Hepatocyte (in vitro differentiated cells): ENCODE results near the gene WDR90. TPM values are rescaled to one million over a fixed set of nuclear protein-coding genes. Genes with fewer than 3 reads are reported as not detected.
A peak's percentile ranks its signal among the peaks of the same experiment; 100 is the strongest.

Experiments
- DNase-seq: peaks from one replicate; pipeline ENCODE4 v3.0.0-alpha.2; 2016; ENCODE audit warnings: low spot score
- H2AFZ ChIP-seq: fragments of 200-600 bp; sonication (generic); 2 replicates; pipeline ENCODE4 v1.6.0; 2016; ENCODE audit warnings: antibody characterized with exemption, mild to moderate bottlenecking
- H3K27ac ChIP-seq: fragments of 200-600 bp; sonication (generic); 2 replicates; pipeline ENCODE4 v1.5.1; 2016; ENCODE audit warnings: mild to moderate bottlenecking
- H3K27me3 ChIP-seq: fragments of 200-600 bp; sonication (generic); 2 replicates; pipeline ENCODE4 v1.6.1; 2016
- H3K36me3 ChIP-seq: fragments of 200-600 bp; sonication (generic); replicated peaks from 2 replicates; pipeline ENCODE4 v1.5.1; 2016; ENCODE audit warnings: low read depth; ENCODE audit not compliant: insufficient read depth
- H3K4me1 ChIP-seq: fragments of 200-600 bp; sonication (generic); 2 replicates; pipeline ENCODE4 v1.5.1; 2016; ENCODE audit warnings: mild to moderate bottlenecking, moderate library complexity; ENCODE audit not compliant: insufficient read depth
- H3K4me2 ChIP-seq: fragments of 200-600 bp; sonication (generic); 2 replicates; pipeline ENCODE4 v1.6.0; 2016
- H3K4me3 ChIP-seq: fragments of 200-600 bp; sonication (generic); 2 replicates; pipeline ENCODE4 v1.5.1; 2016; ENCODE audit warnings: mild to moderate bottlenecking
- H3K79me2 ChIP-seq: fragments of 200-600 bp; sonication (generic); 2 replicates; pipeline ENCODE4 v1.6.0; 2017; ENCODE audit warnings: mild to moderate bottlenecking
- H3K9me2 ChIP-seq: fragments of 200-600 bp; sonication (generic); replicated peaks from 2 replicates; pipeline ENCODE4 v1.6.0; 2017; ENCODE audit warnings: mild to moderate bottlenecking; ENCODE audit not compliant: insufficient read depth
- H3K9me3 ChIP-seq: fragments of 200-600 bp; sonication (generic); 2 replicates; pipeline ENCODE4 v1.5.1; 2016; ENCODE audit warnings: low read depth, mild to moderate bottlenecking
- H4K20me1 ChIP-seq: fragments of 200-600 bp; sonication (generic); 2 replicates; pipeline ENCODE4 v1.6.0; 2016; ENCODE audit warnings: mild to moderate bottlenecking; ENCODE audit not compliant: insufficient read depth, poor library complexity, severe bottlenecking
- CTCF ChIP-seq: fragments of 200-600 bp; sonication (generic); IDR thresholded peaks from 2 replicates; pipeline ENCODE4 v1.5.1; 2016; ENCODE audit warnings: antibody characterized with exemption, mild to moderate bottlenecking; ENCODE audit not compliant: poor library complexity
- EZH2 ChIP-seq: fragments of 200-600 bp; sonication (generic); IDR thresholded peaks from 2 replicates; pipeline ENCODE4 v1.6.1; 2016; ENCODE audit warnings: antibody characterized with exemption, mild to moderate bottlenecking, borderline replicate concordance
- EZH2phosphoT487 ChIP-seq: fragments of 200-600 bp; sonication (generic); IDR thresholded peaks from one replicate; pipeline ENCODE4 v1.6.1; 2018; ENCODE audit warnings: antibody characterized with exemption, mild to moderate bottlenecking, low read depth, moderate library complexity; ENCODE audit not compliant: unreplicated experiment, severe bottlenecking
- WGBS: methylation state at CpG from one replicate; pipeline ENCODE4 v1.1.6; 2016; ENCODE audit warnings: low lambda C conversion rate; ENCODE audit errors: missing lambda C conversion rate; 5-methylcytosine and 5-hydroxymethylcytosine counted together
- polyA plus RNA-seq: library from polyadenylated mRNA; unstranded; fragments of >200 nt; fragmentation: Nextera tagmentation; extraction: Ambion mirVana; gene quantifications from 2 replicates; pipeline ENCODE4 v1.2.1, GENCODE V29; 2016
- total RNA-seq: library from RNA; depleted of rRNA; stranded (reverse); fragments of >200 nt; gene quantifications from 2 replicates; pipeline ENCODE4 v1.2.3, GENCODE V29; 2014

The WDR90 gene
- total and polyA plus RNA-seq, 2 experiments from 2014 or later: 14.4 to 25.1 TPM

DNA sequence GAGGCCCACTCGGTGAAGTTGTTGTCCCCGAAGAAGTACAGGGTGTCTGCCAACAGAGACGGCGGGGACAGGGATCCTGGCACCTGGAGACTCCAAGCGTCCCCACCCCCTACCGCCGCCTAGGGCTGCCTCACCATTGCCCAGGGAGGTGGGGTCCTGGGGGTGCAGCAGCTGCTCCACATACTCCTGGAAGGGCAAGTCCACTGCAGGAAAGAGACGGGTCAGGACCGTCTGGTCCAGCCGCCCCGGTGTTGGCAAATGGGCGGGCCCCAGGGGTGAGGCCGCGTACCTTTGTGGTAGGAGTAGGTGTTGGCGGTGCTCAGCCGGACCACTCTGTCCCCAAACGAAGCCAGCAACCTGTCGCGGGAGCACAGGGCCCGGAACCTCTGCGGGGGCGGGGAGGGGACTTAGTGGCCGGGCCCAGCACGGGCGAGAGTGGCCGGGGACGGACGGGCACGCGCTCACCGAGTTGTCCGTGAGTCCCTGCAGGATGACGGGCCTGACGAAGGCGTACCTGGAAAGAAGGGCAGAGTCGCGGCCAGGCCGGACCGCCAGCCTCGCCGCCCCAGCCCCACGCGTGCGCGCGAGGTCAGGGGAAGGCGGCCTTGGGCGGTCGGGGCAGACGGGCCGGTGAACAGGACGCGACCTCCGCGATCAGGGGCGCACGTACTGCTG is 34.4 kb downstream of the WDR90 start:
- DNase-seq: peak; percentile 43
- peak overlapping the region; percentile 57 for H3K4me3 ChIP-seq
- peaks cover 33% of the 10 kb centered on the region for H3K79me2 ChIP-seq
- peaks cover 27% of the 10 kb centered on the region for H4K20me1 ChIP-seq
- H3K4me1 ChIP-seq: peaks cover 32% of the 10 kb centered on the region
- WGBS: 22% methylated on average over 48 of the region's 57 CpGs
- no peaks in the 10 kb centered on the region for H3K27me3 ChIP-seq
- H3K27ac ChIP-seq: peak overlapping the region; percentile 65
- no peaks in the 10 kb centered on the region for H3K36me3 ChIP-seq
- TF ChIP-seq EZH2phosphoT487: no peak
- no peak for TF ChIP-seq EZH2
- TF ChIP-seq CTCF: no peak
- peak overlapping the region; percentile 39 for H2AFZ ChIP-seq
- H3K9me2 ChIP-seq: no peaks in the 10 kb centered on the region
- peak overlapping the region; percentile 98 for H3K4me2 ChIP-seq
- no peaks in the 10 kb centered on the region for H3K9me3 ChIP-seq

GRCh38 chr16:684071-684794 is 35.1 kb downstream of the WDR90 start, which contains the start of gene JMJD8:
Gene JMJD8, minus strand, starts transcription at chr16:684334. Its CDS starts 15 bp downstream, at chr16:684319.
- H3K27ac ChIP-seq: peak within 1 kb of the TSS; percentile 81
- 20% methylated on average over 44 of the region's 91 CpGs for WGBS
- no peaks in the 10 kb centered on the region for H3K36me3 ChIP-seq

GRCh38 chr16:684961-685696 is 36.0 kb downstream of the WDR90 start:
- H2AFZ ChIP-seq: no peak overlapping the region
- H3K9me2 ChIP-seq: no peaks in the 10 kb centered on the region
- H3K27ac ChIP-seq: no peak overlapping the region
- peak overlapping the region; percentile 91 for H3K4me2 ChIP-seq
- peaks cover 27% of the 10 kb centered on the region for H4K20me1 ChIP-seq
- peaks cover 33% of the 10 kb centered on the region for H3K4me1 ChIP-seq
- no peaks in the 10 kb centered on the region for H3K27me3 ChIP-seq
- DNase-seq: no peak
- H3K36me3 ChIP-seq: no peaks in the 10 kb centered on the region
- no peak for TF ChIP-seq EZH2phosphoT487
- TF ChIP-seq EZH2: no peak
- TF ChIP-seq CTCF: no peak
- WGBS: 96% methylated on average over 47 of the region's 61 CpGs
- no peaks in the 10 kb centered on the region for H3K9me3 ChIP-seq
- H3K79me2 ChIP-seq: peaks cover 48% of the 10 kb centered on the region
- no peak overlapping the region for H3K4me3 ChIP-seq

More at GRCh38 chr16:684071-684794, 35.1 kb downstream of the WDR90 start, which contains the start of gene JMJD8:
- Histone ChIP-seq H3K79me2 (peaks cover 40% of the 10 kb centered on the region), H2AFZ (peak within 1 kb of the TSS; percentile 56), H3K4me3 (peak within 1 kb of the TSS; percentile 57), H3K4me1 (peaks cover 31% of the 10 kb centered on the region), H4K20me1 (peaks cover 27% of the 10 kb centered on the region), H3K9me3 (no peaks in the 10 kb centered on the region), H3K9me2 (no peaks in the 10 kb centered on the region), H3K27me3 (no peaks in the 10 kb centered on the region), H3K4me2 (peak within 1 kb of the TSS; percentile 98)
- peak; percentile 98 for DNase-seq
- TF ChIP-seq EZH2: no peak
- no peak for TF ChIP-seq CTCF
- no peak for TF ChIP-seq EZH2phosphoT487
